ENCODE data around the gene SORCS2.

SORCS2 gene

GRCh38 chr4:7631288-7632014 is 439.1 kb downstream of the SORCS2 start:
- peak overlapping the region; percentile 36 for H3K4me3 ChIP-seq (ENCODE audit: low read length)
- no peak for DNase-seq (ENCODE audit: low read depth)
- no peak for TF ChIP-seq CTCF (conservative IDR thresholded peaks at IDR 0.05; ENCODE audit: low read length)

- no peak for DNase-seq (ENCODE audit: low read depth)
These were observed 440.0 kb downstream of the SORCS2 start for GRCh38 chr4:7632341-7632740.

GRCh38 chr4:7632971-7633370 is 440.6 kb downstream of the SORCS2 start:
- no peak for DNase-seq (ENCODE audit: low read depth)
- no peak overlapping the region for H3K4me3 ChIP-seq (ENCODE audit: low read length)
- no peak for TF ChIP-seq CTCF (conservative IDR thresholded peaks at IDR 0.05; ENCODE audit: low read length)

More at GRCh38 chr4:7632341-7632740, 440.0 kb downstream of the SORCS2 start:
- no peak for TF ChIP-seq CTCF (conservative IDR thresholded peaks at IDR 0.05; ENCODE audit: low read length)
- H3K4me3 ChIP-seq (ENCODE audit: low read length): no peak overlapping the region

GRCh38 chr4:7634661-7635251 is 442.4 kb downstream of the SORCS2 start:
- no peak for DNase-seq (ENCODE audit: low read depth)
- TF ChIP-seq CTCF (conservative IDR thresholded peaks at IDR 0.05; ENCODE audit: low read length): no peak

GRCh38 chr4:7635445-7636239 is 443.3 kb downstream of the SORCS2 start:
- TF ChIP-seq CTCF (conservative IDR thresholded peaks at IDR 0.05; ENCODE audit: low read length): no peak
- no peak overlapping the region for H3K4me3 ChIP-seq (ENCODE audit: low read length)
- no peak for DNase-seq (ENCODE audit: low read depth)

More at GRCh38 chr4:7634661-7635251, 442.4 kb downstream of the SORCS2 start:
- no peak overlapping the region for H3K4me3 ChIP-seq (ENCODE audit: low read length)

GRCh38 chr4:7636240-7636508 is 443.8 kb downstream of the SORCS2 start:
- TF ChIP-seq CTCF (conservative IDR thresholded peaks at IDR 0.05; ENCODE audit: low read length): no peak
- no peak for DNase-seq (ENCODE audit: low read depth)
- H3K4me3 ChIP-seq (ENCODE audit: low read length): no peak overlapping the region

Data from AG10803 (cell line).